22Rv1 (cell line): ENCODE data around the gene RPS6KC1.

Experiments used
- CTCF ChIP-seq: fragments of 450-650 bp; IDR thresholded peaks from 2 replicates; pipeline ENCODE4 v1.5.1; 2017; ENCODE audit warnings: mild to moderate bottlenecking
- ZFX ChIP-seq: fragments of 450-650 bp; IDR thresholded peaks from 2 replicates; pipeline ENCODE4 v1.6.1; 2017; ENCODE audit warnings: antibody characterized with exemption, borderline replicate concordance

- TF ChIP-seq CTCF (no peak), ZFX (no peak)
Observed at GRCh38 chr1:213015099-213016050, 35.7 kb upstream of the RPS6KC1 start, which contains the start of gene ANGEL2.
